GM18519 (cell line): Measurements from ENCODE around the gene ARHGAP32.

ENCODE experiments used
- ATAC-seq: cut with Tn5 transposase; IDR thresholded peaks from one replicate; pipeline ENCODE4 v1.9.1; 2021; ENCODE audit warnings: mild to moderate bottlenecking, moderate library complexity; ENCODE audit not compliant: unreplicated experiment, low FRiP score

Gene ARHGAP32

DNA sequence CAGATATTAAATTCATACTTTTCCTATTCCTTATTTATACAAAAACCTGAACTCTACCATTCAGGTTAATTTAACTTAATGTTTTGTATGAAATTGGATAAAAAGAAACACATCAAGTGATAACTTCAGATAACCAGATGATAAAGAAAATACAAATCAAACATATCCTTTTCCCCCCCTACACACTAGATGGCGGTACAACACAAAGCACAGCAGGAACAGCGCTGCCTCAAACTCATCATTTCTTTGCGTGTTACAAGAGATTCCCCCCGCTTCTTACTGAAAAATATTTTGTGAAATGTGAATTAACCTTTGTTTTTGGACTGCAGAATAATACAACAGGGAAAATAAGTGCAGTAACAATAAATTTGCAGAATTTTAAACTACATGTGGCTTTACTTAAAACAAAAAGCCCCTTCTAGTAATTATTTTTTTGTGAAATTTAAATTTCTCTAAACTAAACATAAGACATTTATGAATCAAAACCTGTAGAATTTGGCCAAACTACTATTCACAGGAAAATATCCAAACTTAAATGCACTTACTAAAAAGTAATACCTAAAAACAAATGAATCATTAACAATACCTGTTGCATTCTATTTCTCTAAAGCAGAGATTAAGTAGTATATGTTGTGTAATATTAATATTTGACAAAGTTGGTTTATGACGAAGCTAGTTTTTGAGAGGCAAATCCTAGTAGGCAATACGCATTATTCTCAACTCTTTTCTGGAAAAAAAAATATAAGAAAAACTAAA, 74.4 kb downstream of the ARHGAP32 start:
- no peak for ATAC-seq

DNA sequence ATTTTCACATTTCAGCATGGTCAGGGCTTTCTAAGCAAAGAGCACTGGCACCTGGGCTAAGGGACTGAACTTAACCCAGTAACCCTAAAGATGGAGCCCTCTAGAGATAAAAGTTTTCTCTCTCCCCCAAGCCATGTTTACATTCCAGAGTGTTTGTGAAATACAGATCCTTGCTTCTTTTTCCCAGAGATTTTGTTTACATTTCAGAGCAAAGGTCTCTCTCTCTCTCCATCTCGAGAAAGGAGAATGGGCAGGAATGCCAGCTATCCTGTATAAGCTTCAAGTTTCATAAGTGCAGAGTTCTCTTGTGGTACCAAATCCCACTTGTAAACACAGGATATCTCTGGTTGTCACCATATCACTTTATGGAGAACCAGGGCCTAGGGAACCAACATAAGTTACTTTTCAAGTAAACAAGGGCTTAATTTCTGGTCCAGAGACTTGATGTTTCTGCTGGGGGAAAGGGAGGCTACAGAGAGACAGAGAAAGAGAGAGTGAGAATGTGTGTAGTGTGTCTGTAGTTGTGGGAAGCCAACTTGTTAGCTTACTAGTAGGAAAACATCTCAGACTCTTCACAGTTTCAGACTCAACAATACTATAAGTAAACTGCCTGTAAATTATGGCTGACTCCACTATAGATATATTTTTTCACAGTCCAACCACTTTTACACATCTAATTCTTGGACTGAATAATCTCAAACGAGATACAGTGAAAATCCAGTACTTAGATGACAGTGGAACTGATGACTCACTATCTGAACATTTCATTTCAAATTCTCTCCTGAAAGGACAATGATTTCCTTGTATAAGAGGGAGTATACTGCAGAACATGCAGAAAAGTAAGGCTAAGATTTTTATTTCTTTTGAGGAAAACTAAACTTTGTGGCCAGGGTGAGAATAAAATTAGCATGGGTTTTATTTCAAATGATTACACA, 76.2 kb downstream of the ARHGAP32 start:
- ATAC-seq: no peak

DNA sequence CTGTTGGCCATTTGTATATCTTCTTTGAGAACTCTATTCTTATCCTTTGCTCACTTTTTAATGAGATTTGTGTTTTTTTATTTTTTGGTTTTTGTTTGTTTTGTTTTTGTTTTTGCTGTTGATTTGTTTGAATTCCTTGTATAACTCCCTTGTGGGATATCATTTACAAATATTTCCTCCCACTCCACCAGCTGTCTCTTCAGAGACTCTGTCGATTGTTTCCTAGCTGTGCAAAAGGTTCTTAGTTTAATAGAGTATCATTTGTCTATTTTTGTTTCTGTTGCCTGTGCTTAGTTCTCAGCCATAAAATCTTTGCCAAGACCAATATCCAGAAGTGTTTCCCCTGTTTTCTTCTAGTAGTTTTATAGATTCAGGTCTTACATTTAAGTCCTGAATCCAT, 82.4 kb downstream of the ARHGAP32 start:
- ATAC-seq: no peak

DNA sequence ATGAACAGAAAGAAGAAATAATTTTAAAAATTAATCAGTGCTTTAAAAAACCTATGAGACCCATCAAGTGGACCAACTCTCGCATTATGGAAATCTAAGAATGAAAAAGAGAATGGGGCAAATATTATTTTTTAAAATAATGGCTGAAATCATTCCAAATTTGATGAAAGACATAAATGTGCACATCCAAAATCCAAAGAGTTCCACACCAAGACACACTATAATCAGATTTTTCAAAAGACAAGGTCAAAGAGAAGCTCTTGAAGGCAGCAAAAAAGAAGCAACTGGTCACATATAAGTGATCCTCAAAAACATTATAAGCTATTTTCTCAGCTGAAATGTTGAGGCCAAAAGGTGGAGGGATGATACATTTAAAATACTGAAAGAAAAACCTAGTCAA, 85.3 kb downstream of the ARHGAP32 start:
- no peak for ATAC-seq

DNA sequence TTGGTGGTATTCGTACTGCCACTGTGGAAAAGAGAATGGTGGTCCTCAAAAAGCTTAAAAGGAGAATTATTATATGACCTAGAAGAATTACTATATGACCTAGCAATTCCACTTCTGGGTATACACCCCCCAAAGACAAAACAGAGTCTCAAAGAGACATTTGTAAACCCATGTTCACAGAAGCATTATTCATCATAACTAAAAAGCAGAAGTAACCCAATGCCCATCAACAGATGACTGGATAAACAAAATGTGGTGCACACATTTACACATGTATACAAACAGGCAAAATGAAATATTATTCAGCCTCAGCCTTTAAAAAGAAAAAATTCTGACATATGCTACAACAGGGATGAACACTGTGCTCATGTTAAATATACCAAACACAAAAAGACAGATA, 89.4 kb downstream of the ARHGAP32 start:
- no peak for ATAC-seq

DNA sequence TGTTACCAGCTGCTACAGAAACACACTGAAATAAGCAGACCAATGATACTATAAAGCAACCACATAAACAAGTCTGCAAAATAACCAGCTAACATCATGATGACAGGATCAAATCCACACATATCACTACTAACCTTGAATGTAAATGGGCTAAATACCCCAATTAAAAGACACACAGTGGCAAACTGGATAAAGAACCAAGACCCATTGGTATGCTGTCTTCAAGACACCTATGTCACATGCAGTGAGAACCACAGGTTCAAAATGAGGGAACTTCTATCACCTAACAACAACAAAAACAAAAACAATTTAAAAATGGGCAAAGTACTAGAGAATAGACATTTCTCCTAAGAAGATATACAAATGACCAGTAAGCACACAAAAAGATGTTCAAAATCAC, 89.9 kb downstream of the ARHGAP32 start:
- ATAC-seq: no peak

DNA sequence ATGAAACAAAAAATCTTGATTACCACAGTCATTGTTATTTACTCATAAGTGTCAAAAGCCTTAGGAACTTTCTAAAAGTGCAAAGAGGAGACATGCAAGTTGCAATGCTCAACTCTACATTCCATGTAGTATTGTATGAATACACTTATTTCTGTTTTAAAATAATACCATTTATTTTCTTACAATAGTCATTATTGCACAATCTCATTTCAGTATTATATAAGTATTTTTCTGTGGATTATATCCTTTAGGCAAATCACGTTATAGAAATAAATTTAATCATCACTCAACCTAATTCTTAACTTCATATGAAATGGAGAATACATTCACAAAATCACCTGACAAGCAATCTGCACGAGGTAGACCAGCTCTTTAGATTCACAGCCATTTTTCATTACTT, 98.8 kb downstream of the ARHGAP32 start:
- no peak for ATAC-seq

DNA sequence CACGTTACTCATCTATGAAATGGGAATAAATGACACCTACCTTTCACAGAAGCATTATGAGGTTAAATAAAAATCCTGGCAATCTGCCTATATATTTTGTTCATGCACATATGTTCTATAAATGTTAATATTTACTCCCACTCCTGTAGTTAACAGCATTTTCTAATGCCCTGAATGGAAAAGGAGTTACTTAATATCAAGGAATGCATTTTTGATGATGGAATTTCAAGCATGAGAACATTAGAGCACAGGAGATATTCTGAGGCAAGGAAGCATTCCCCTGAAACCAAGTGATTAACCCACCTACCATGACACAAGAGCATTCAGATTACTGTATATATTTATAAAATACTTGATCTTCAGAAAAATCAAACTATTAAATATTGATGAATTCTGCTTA, 102.1 kb downstream of the ARHGAP32 start:
- no peak for ATAC-seq

DNA sequence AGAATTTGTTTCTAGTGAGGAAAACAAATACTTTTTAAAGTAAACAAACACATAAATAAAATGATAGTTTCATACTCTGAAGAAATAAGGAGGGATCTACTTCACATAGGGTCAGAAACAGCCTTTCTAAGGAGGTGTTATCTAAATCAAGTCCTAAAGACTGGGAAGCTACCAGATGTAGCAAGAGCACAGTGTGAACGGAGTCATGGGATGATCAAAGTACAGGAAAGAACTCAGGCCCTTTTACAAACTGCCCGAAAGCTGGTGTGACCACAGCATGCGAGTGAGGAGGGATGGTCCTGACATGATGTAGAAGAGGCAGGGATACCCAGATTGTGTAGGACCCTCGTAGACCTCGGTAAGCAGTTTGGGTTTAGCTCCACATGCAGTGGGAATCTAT, 102.8 kb downstream of the ARHGAP32 start:
- no peak for ATAC-seq

DNA sequence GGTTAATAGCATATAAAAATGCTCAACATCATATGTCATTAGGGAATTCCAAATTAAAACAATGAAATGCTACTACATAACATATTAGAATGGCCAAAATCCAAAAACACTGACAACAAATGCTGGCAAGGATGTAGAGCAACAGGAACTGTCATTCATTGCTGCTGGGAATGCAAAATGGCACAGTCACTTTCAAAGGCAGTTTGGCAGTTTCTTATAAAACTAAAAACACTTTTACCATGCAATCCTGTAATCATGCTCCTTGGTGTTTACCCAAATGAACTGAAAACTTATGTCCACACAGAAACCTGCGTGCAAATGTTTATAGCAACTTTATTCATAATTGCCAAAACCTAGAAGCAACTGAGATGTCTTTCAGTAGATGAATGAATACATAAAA, 105.1 kb downstream of the ARHGAP32 start:
- ATAC-seq: no peak

DNA sequence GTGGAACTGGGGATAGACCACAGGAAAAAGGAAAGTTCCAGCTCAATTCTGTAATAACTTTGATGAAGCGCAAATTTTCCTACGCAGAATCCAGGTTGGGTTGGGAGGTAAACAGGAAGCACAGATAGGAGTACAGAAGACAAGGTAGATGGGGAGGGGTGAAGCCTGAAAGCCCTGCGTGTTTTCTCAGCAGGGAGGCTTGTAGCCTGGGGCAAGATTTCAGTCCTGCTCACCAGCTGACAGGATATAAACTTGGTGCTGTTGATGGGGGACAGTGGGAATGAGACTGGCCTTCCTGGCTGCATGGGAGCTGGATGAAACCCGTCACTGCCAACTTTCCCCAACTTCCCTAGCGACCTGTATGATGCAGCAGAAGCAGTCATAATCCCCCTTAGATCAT, 114.9 kb downstream of the ARHGAP32 start:
- ATAC-seq: no peak

DNA sequence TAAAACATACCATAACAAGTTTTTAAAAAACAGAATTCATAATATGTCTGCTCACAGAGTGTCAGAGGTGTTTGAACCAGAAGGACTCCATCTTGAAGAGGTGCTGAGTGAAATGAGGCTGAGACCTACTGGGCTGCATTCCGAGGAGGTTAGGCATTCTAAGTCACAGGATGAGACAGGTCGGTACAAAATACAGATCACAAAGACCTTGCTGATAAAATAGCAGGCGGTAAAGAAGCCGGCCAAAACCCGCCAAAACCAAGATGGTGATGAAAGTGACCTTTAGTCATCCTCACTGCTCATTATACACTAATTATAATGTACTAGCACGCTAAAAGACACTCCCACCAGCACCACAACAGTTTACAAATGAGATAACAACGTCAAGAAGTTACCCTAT, 116.4 kb downstream of the ARHGAP32 start:
- no peak for ATAC-seq

DNA sequence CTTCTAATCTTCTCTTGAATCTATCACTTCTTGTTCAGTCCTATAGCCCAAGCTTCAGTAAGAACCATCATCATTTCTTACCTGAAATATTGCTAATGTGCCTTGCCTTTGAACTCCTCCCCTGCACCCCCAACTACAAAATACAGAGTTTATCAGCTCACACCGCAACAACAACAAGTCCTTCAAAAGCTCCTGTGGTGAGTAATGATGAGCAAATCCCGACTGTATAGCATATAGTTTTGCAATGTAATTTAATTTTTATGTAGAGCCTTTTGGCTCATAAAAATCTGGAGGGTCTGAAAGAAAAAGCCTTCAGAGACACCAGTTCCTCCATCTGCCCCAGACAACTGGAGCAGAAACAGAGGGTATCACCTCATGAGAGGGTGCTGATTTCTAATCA, 124.7 kb downstream of the ARHGAP32 start:
- ATAC-seq: no peak

DNA sequence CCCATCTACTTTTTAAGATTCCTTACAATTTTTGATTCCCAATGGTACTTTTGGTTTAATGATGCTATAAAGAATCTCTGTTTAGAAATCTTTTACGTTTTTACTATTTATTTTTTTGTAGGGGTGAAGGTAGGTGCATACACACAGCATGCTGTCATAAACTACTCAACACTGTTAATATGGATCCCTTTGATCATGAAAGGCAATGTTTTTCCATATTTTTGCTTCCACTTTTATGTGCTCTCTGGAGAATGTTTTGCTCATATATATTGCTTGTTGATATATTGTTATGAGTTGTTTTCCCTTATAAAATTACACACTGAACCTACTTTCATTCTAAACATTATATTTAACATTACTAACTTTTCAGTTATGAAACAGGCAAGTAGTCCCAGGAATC, 125.9 kb downstream of the ARHGAP32 start:
- no peak for ATAC-seq

DNA sequence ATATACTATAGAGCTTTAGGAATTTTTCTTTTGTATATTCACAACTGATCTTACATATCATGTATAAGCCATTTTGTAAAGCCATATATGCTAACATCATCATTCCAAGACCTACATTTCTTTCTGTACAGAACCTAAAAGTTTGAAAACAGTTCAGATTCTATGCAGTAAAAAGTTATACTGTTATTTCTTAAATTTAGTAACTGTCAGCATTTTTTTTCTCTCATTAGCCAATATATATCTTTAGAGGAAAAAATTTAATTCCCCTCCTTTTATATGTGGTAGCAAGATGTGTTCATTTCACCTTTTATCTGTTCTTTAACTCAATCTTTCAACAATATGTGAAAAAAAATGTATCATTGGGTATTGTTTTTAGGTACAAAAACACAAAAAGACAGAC, 129.0 kb downstream of the ARHGAP32 start:
- ATAC-seq: no peak

DNA sequence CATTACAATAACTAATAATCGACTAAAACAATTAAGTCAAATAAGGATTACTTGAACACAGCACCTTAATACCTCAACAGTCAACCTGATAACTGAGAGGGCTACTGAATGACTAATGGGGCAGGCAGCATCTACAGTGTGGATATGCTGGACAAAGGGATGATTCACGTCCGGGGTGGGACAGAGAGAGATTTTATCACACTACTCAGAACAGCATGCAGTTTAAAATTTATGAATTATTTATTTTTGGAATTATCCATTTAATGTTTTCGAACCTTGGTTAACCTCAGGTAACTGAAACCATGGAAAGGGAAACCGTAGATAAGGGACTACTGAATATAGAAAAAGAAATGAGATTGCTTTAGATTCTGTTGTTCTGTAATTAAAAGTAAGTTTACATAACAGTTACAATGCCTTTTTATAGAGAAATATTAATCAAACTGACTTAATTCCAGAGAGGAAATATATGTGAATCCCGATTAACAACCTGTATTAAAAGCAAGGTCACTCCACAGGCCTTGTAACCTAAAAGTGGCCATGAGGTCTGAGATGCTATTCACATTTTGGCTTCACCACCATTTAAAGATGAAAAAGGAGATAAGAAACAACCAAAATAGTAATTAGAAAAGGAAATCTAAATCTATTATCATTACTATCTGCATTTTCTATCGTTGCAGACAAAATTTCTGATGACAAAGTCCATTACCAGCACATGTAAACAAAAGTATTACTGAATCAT, 130.5 kb downstream of the ARHGAP32 start:
- ATAC-seq: no peak

DNA sequence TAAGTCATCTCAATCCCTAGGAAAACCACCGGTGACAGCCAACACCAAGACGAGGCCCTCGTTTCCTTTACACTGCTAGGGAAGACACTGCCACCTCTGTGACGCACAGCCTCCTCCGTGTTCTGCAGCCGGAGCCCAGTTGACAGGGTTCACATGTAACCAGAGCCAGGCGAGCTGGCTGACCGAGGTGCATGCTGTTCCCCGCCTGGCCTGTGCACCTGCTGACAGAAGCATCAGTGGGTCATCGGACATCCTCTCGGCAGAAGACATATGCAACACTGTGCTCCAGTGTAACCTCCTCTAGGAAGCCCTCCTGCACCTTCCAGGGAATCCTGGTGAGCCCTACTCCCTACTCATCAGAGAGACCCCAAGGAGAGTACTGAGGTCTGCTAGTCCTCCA, 135.2 kb downstream of the ARHGAP32 start:
- no peak for ATAC-seq

DNA sequence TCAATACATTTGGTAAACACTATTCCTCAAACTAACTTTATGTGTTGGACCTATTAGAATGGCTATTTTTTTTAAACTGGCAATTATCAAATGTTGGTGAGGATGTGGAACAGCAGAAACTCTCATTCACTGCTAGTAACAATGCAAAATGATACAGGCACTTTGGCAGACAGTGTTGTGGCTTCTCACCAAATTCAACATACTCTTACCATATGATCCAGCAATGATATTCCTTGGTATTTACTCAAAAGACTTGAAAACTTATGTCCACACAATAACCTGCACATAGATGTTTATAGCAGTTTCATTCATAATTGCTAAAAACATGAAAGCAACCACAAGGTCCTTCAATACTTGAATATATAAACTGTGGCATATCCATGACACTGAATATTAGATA, 136.9 kb downstream of the ARHGAP32 start:
- ATAC-seq: no peak

DNA sequence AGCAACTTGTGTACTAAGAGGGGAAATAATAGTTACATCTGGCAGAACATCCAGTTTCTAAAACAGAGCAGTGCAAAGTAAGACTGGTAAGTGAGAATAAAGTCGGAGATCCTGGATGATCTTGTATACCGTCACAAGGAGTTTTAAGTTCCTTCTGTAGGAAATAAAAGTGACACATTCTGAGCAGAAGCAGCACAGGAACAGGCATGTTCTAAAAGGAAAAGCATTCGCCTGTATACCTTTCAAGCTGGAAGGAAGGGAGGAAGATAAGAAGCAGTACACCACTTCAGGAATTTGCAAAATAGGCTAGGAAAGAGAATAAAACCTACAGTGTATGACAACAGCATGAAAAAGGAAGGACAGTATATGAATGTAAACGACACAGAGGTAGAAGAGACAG, 143.2 kb downstream of the ARHGAP32 start:
- no peak for ATAC-seq

DNA sequence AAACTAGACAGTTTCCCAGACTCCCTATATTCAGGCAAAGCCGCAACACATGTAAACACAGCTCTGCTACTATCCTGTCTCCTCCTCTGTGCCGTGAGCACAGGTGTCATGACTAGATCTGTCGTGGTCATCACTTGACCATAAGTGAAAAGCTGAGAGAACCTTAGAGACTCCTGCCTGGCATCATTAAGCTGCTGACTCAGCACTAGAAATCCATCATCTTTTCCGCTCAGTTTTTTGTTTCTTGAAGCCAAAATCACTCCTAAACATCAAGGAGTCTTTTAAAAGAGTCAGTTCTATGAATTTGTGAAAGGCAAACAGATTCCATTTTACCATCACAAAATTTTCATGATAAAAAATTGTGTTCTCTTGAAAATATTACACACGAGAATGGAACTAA, 147.0 kb downstream of the ARHGAP32 start:
- ATAC-seq: no peak

DNA sequence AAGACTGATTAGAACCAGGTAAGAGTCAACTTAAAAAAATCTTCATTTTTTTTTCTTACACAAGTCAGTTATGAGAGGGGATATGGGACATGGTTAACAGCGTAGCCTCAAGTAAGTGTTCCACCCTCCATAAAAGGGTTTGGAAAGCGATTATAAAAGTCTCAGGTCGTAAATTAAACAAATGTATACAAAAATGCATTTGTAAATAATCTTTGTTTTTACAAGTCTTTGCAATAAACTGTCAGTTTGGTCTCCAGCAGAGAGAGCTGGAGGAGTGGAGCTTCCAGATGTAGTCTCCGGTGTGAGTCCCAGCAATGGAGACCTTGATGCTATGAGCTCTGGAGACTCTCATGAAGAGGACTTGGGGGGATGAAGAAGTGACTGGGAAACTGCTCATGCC, 149.6 kb downstream of the ARHGAP32 start:
- no peak for ATAC-seq
